Mesendoderm (in vitro differentiated cells): ENCODE data around the gene MAP3K21.

ENCODE experiments used
- DNase-seq: peaks from one replicate; pipeline ENCODE4 v3.0.0; 2013
- H2AK5ac ChIP-seq: 2 replicates; pipeline ENCODE4 v1.6.1; 2013; ENCODE audit warnings: low read length, inconsistent platforms
- H2BK120ac ChIP-seq: 2 replicates; pipeline ENCODE4 v1.6.1; 2013; ENCODE audit warnings: low read depth, mild to moderate bottlenecking, low read length, moderate library complexity, mixed read lengths
- H2BK15ac ChIP-seq: replicated peaks from 2 replicates; pipeline ENCODE4 v1.6.1; 2013; ENCODE audit warnings: low read depth, mild to moderate bottlenecking, moderate library complexity
- H2BK5ac ChIP-seq: 2 replicates; pipeline ENCODE4 v1.6.1; 2013; ENCODE audit warnings: low read length, inconsistent platforms
- H3K18ac ChIP-seq: 2 replicates; pipeline ENCODE4 v1.6.1; 2013; ENCODE audit warnings: mild to moderate bottlenecking, low read length, mixed read lengths
- H3K23ac ChIP-seq: one replicate; pipeline ENCODE4 v1.6.1; 2013; ENCODE audit warnings: low read length
- H3K27ac ChIP-seq: 2 replicates; pipeline ENCODE4 v1.5.1; 2013; ENCODE audit warnings: low read depth, mild to moderate bottlenecking, inconsistent platforms, low read length, moderate library complexity
- H3K27me3 ChIP-seq: 2 replicates; pipeline ENCODE4 v1.6.1; 2013; ENCODE audit warnings: low read length, control low read depth, mild to moderate bottlenecking, inconsistent platforms; ENCODE audit not compliant: insufficient read depth, poor library complexity
- H3K36me3 ChIP-seq: 2 replicates; pipeline ENCODE4 v1.6.1; 2013; ENCODE audit warnings: low read length, inconsistent platforms; ENCODE audit not compliant: control insufficient read depth, insufficient read depth
- H3K4ac ChIP-seq: one replicate; pipeline ENCODE4 v1.6.1; 2013; ENCODE audit warnings: low read depth, mild to moderate bottlenecking, low read length, moderate library complexity
- H3K4me1 ChIP-seq: 2 replicates; pipeline ENCODE4 v1.6.1; 2013; ENCODE audit warnings: low read depth, low read length, inconsistent platforms; ENCODE audit not compliant: control insufficient read depth
- H3K4me2 ChIP-seq: 2 replicates; pipeline ENCODE4 v1.6.1; 2013; ENCODE audit warnings: low read length
- H3K4me3 ChIP-seq: 2 replicates; pipeline ENCODE4 v1.5.1; 2013; ENCODE audit warnings: mild to moderate bottlenecking, low read length
- H3K56ac ChIP-seq: one replicate; pipeline ENCODE4 v1.6.1; 2013; ENCODE audit warnings: low read length
- H3K79me1 ChIP-seq: 2 replicates; pipeline ENCODE4 v1.6.1; 2013; ENCODE audit warnings: low read length, inconsistent platforms
- H3K79me2 ChIP-seq: 2 replicates; pipeline ENCODE4 v1.6.1; 2013; ENCODE audit warnings: mild to moderate bottlenecking, low read length; ENCODE audit not compliant: control insufficient read depth, insufficient read depth
- H3K9ac ChIP-seq: 2 replicates; pipeline ENCODE4 v1.6.1; 2013; ENCODE audit warnings: low read length, inconsistent platforms
- H4K5ac ChIP-seq: one replicate; pipeline ENCODE4 v1.6.1; 2013; ENCODE audit warnings: low read length
- H4K8ac ChIP-seq: one replicate; pipeline ENCODE4 v1.6.1; 2013; ENCODE audit warnings: low read depth, mild to moderate bottlenecking, control low read depth, low read length, moderate library complexity
- WGBS: extraction: QIAGEN DNeasy Blood & Tissue Kit; methylation state at CpG from one replicate; pipeline ENCODE4 v1.1.7; 2013; ENCODE audit warnings: low lambda C conversion rate, missing lambda C conversion rate; ENCODE audit not compliant: insufficient coverage; ENCODE audit errors: extremely low coverage; 5-methylcytosine and 5-hydroxymethylcytosine counted together

MAP3K21 gene

DNA sequence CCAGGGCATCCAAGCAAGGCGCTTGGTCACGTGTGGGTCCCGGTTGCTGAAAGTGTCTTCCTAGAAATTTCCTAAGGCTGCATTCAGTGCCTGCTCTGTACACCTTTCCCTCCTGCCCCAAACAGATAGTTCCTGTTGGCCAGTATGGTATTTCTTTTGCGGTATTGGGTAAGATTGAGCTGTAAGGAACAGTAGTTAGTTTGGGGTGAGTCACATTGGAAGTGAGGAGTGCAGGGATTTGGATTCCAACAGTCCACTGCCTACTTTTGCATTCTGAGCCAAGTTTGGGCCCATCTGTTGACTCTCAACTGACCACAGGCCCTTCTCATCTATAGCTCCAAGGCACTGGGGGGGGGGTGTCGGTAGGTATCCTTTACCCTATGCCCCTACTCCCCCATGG is 83.4 kb downstream of the MAP3K21 start:
- Histone ChIP-seq H3K4me2 (no peak overlapping the region), H4K8ac (no peak overlapping the region)
- no CpG with 5 or more reads among the region's 5 CpGs for WGBS

DNA sequence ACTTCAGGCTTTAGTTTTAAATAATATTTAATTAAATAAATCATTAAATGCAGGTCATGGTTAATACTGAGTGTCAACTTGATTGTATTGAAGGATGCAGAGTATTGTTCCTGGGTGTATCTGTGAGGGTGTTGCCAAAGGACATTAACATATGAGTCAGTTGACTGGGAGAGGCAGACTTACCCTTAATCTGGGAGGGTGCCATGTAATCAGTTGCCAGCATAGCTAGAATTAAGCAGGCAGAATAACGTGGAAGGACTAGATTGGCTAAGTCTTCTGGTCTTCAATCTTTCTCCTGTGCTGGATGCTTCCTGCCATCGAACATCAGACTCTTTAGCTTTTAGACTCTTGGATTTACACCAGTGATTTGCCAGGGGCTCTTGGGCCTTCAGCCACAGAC is 85.3 kb downstream of the MAP3K21 start:
- Histone ChIP-seq H3K4me3 (no peak overlapping the region), H3K18ac (no peak overlapping the region), H3K36me3 (no peaks in the 10 kb centered on the region), H3K4me2 (no peak overlapping the region), H3K79me1 (no peaks in the 10 kb centered on the region), H3K27ac (no peak overlapping the region), H3K4ac (no peak overlapping the region), H4K5ac (no peak overlapping the region), H4K8ac (no peak overlapping the region), H3K4me1 (no peaks in the 10 kb centered on the region), H3K23ac (no peak overlapping the region), H3K56ac (no peak overlapping the region), H2AK5ac (no peak overlapping the region), H2BK5ac (no peak overlapping the region), H2BK15ac (no peak overlapping the region), H3K27me3 (no peaks in the 10 kb centered on the region), H3K9ac (no peak overlapping the region), H3K79me2 (no peaks in the 10 kb centered on the region), H2BK120ac (no peak overlapping the region)
- WGBS: no CpG with 5 or more reads among the region's 2 CpGs
- no peak for DNase-seq

More for the DNA sequence above, 83.4 kb downstream of the MAP3K21 start:
- Histone ChIP-seq H3K36me3 (no peaks in the 10 kb centered on the region), H3K4me1 (no peaks in the 10 kb centered on the region), H3K4ac (no peak overlapping the region), H3K27ac (no peak overlapping the region), H2BK5ac (no peak overlapping the region), H3K79me1 (no peaks in the 10 kb centered on the region), H3K9ac (no peak overlapping the region), H2BK120ac (no peak overlapping the region), H3K79me2 (no peaks in the 10 kb centered on the region), H3K18ac (no peak overlapping the region), H3K27me3 (no peaks in the 10 kb centered on the region), H3K56ac (no peak overlapping the region), H2AK5ac (no peak overlapping the region), H3K4me3 (no peak overlapping the region), H4K5ac (no peak overlapping the region), H2BK15ac (no peak overlapping the region), H3K23ac (no peak overlapping the region)
- DNase-seq: no peak

DNA sequence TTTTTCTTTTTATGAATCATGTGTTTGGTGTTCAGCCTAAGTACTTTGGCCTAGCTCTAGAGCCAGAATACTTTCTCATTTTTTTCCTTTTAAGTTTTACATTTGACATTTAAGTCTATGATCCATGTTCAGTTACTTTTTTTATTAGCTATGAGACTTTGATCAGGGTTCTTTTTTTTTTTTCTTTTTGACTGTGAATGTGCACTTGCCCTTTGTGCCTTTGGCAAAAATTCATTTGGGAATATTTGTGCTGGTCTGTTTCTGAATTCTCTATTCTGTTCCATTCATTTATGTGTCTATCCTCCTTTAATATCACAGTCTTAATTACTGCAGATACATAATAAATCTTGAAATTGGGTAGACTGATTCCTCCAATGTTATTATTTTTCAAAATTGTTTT is 93.8 kb downstream of the MAP3K21 start:
- H3K79me2 ChIP-seq: no peaks in the 10 kb centered on the region
- H2BK15ac ChIP-seq: no peak overlapping the region
- no peak overlapping the region for H3K9ac ChIP-seq
- no peaks in the 10 kb centered on the region for H3K27me3 ChIP-seq
- H3K4me1 ChIP-seq: no peaks in the 10 kb centered on the region
- no peak overlapping the region for H3K23ac ChIP-seq
- no peak overlapping the region for H3K4me2 ChIP-seq
- H3K56ac ChIP-seq: no peak overlapping the region
- H3K36me3 ChIP-seq: no peaks in the 10 kb centered on the region
- no peak overlapping the region for H3K18ac ChIP-seq
- H3K79me1 ChIP-seq: no peaks in the 10 kb centered on the region
- H3K27ac ChIP-seq: no peak overlapping the region
- no peak overlapping the region for H4K5ac ChIP-seq
- no peak overlapping the region for H3K4me3 ChIP-seq
- no peak overlapping the region for H2AK5ac ChIP-seq
- H2BK5ac ChIP-seq: no peak overlapping the region
- H4K8ac ChIP-seq: no peak overlapping the region
- H2BK120ac ChIP-seq: no peak overlapping the region
- no peak for DNase-seq
- H3K4ac ChIP-seq: no peak overlapping the region

DNA sequence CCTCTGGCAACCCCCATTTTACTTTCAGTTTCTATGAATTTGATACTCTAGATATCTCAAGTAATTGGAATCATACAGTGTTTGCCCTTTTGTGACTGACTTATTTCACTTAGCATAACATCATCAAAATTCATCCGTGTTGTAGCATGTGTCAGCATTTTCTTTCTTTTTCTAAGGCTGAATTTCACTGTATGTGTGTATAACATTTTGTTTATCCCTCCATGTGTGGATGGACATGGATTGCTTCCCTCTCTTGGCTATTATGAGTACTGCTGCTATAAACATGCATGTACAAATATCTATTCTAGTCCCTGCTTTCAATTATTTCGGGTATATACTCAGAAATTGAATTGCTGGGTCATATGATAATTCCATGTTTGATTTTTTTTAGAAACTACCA is 97.3 kb downstream of the MAP3K21 start:
- Histone ChIP-seq H2AK5ac (no peak overlapping the region), H4K5ac (no peak overlapping the region), H3K4ac (no peak overlapping the region), H3K4me2 (no peak overlapping the region), H3K23ac (no peak overlapping the region), H4K8ac (no peak overlapping the region), H3K27me3 (no peaks in the 10 kb centered on the region), H3K27ac (no peak overlapping the region), H3K36me3 (no peaks in the 10 kb centered on the region), H3K18ac (no peak overlapping the region), H2BK120ac (no peak overlapping the region), H3K4me1 (no peaks in the 10 kb centered on the region), H3K79me2 (no peaks in the 10 kb centered on the region), H2BK5ac (no peak overlapping the region), H3K9ac (no peak overlapping the region), H3K4me3 (no peak overlapping the region), H3K56ac (no peak overlapping the region), H2BK15ac (no peak overlapping the region), H3K79me1 (no peaks in the 10 kb centered on the region)
- no CpG with 5 or more reads among the region's 2 CpGs for WGBS
- DNase-seq: no peak

DNA sequence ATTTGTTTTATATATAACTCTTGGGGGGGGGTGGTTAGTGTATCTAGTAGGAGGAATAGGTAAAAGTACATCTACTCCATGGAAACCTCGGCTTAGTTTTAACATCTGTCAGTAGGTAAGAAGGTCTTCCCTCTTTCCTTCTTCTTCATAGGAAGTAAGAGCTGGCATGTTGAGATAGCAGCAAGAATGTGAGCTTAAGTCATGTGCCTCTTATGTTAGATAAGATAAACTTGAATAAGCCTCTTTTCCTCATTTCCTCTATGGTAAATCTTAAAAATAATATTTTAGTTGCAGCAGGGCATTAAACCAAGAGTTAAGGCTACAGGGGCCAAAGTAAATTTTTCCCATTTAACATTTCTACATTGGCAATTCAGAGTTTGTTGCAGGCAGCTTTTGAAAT is 100.4 kb downstream of the MAP3K21 start:
- no peak overlapping the region for H3K18ac ChIP-seq
- H4K8ac ChIP-seq: no peak overlapping the region
- H3K27me3 ChIP-seq: no peaks in the 10 kb centered on the region
- H3K36me3 ChIP-seq: no peaks in the 10 kb centered on the region
- DNase-seq: peak; percentile 18
- no peak overlapping the region for H3K56ac ChIP-seq
- no peak overlapping the region for H3K9ac ChIP-seq
- H3K4me3 ChIP-seq: no peak overlapping the region
- H2BK5ac ChIP-seq: no peak overlapping the region
- no peaks in the 10 kb centered on the region for H3K79me1 ChIP-seq
- H4K5ac ChIP-seq: no peak overlapping the region
- H2AK5ac ChIP-seq: no peak overlapping the region
- no peaks in the 10 kb centered on the region for H3K79me2 ChIP-seq
- H3K4me1 ChIP-seq: no peaks in the 10 kb centered on the region
- WGBS: no CpG with 5 or more reads among the region's 1 CpG
- no peak overlapping the region for H3K23ac ChIP-seq
- H3K4me2 ChIP-seq: no peak overlapping the region
- H3K4ac ChIP-seq: no peak overlapping the region
- H2BK15ac ChIP-seq: no peak overlapping the region
- H2BK120ac ChIP-seq: no peak overlapping the region
- no peak overlapping the region for H3K27ac ChIP-seq

DNA sequence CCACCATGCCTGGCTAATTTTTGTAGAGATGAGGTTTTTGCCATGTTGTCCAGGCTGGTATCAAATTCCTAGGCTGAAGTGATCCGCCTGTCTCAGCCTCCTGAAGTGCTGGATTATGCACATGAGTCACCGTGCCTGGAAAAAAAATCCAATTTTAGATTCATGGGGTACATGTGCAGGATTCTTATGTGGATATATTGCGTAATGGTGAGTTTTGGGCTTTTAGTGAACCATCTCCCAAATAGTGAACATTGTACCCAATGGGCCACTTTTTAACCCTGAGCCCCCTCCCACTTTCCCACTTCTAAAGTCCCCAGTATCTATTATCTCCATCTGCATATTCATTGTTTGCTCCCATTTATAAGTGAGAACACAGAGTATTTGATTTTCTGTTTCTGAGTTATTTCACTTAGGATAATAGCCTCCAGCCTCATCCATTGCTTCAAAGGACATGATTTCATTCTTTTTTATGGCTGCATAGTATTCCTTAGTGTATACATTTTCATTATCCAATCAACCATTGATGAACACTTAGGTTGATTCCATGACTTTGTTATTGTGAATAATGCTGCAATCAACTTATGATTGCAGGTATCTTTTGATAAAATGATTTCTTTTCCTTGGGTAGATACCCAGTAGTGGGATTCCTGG is 104.4 kb downstream of the MAP3K21 start:
- H3K27me3 ChIP-seq: no peaks in the 10 kb centered on the region
- no peak for DNase-seq
- no peaks in the 10 kb centered on the region for H3K36me3 ChIP-seq
- H3K79me2 ChIP-seq: no peaks in the 10 kb centered on the region
- H3K4ac ChIP-seq: no peak overlapping the region
- no peak overlapping the region for H3K9ac ChIP-seq
- H3K4me2 ChIP-seq: no peak overlapping the region
- no peak overlapping the region for H3K56ac ChIP-seq
- H2BK15ac ChIP-seq: no peak overlapping the region
- no peaks in the 10 kb centered on the region for H3K4me1 ChIP-seq
- H3K18ac ChIP-seq: no peak overlapping the region
- no peak overlapping the region for H2AK5ac ChIP-seq
- H2BK120ac ChIP-seq: no peak overlapping the region
- no peak overlapping the region for H3K4me3 ChIP-seq
- H3K23ac ChIP-seq: no peak overlapping the region
- WGBS: no CpG with 5 or more reads among the region's 3 CpGs
- H3K27ac ChIP-seq: no peak overlapping the region
- no peaks in the 10 kb centered on the region for H3K79me1 ChIP-seq
- no peak overlapping the region for H4K5ac ChIP-seq
- no peak overlapping the region for H2BK5ac ChIP-seq
- H4K8ac ChIP-seq: no peak overlapping the region
